HepG2 (cell line): ENCODE results near the gene ADIPOR2. TPM values are rescaled to one million over a fixed set of nuclear protein-coding genes. Genes with fewer than 3 reads are reported as not detected.

Experiments used
- FLYWCH1 ChIP-seq: sonication (generic); formaldehyde crosslinking; IDR thresholded peaks from 2 replicates; pipeline ENCODE4 v1.8.1; 2023; ENCODE audit warnings: mild to moderate bottlenecking, missing genetic modification reagents
- HNF4G ChIP-seq, 2 experiments: sonication (generic) in 1 of 2; formaldehyde crosslinking in 1 of 2; IDR thresholded peaks; 2 replicates each; pipeline versions ENCODE4 v1.4.0 to v1.6.1; 2011 to 2020; ENCODE audit warnings: borderline replicate concordance in 2 of 2, low read depth in 2 of 2, mild to moderate bottlenecking in 2 of 2, low read length in 1 of 2, missing genetic modification reagents in 1 of 2, moderate library complexity in 1 of 2
- KLF6 ChIP-seq: IDR thresholded peaks from 2 replicates; pipeline ENCODE4 v1.8.0; 2016; ENCODE audit warnings: missing biosample characterization, missing genetic modification reagents
- NPAS2 ChIP-seq: sonication (generic); formaldehyde crosslinking; IDR thresholded peaks from 2 replicates; pipeline ENCODE4 v1.8.0; 2022; ENCODE audit warnings: mild to moderate bottlenecking, missing genetic modification reagents, borderline replicate concordance
- NR2F6 ChIP-seq, 2 experiments: IDR thresholded peaks; 2 replicates each; pipeline ENCODE4 v1.6.1; 2016; ENCODE audit warnings: antibody characterized with exemption in 1 of 2, mild to moderate bottlenecking in 1 of 2
- PHF5A ChIP-seq: IDR thresholded peaks from one replicate; pipeline ENCODE4 v1.6.1; 2018; ENCODE audit warnings: low read depth, missing genetic modification reagents; ENCODE audit not compliant: unreplicated experiment
- SCMH1 ChIP-seq: sonication (generic); formaldehyde crosslinking; IDR thresholded peaks from 2 replicates; pipeline ENCODE4 v1.9.0; 2021; ENCODE audit warnings: missing genetic modification reagents, mild to moderate bottlenecking, borderline replicate concordance
- SRF ChIP-seq: IDR thresholded peaks from 2 replicates; pipeline ENCODE4 v1.6.1; 2011; ENCODE audit warnings: mild to moderate bottlenecking, low read depth, low read length, moderate library complexity
- TARDBP ChIP-seq: sonication (generic); formaldehyde crosslinking; IDR thresholded peaks from 2 replicates; pipeline ENCODE4 v1.8.0; 2022; ENCODE audit warnings: mild to moderate bottlenecking, missing genetic modification reagents
- ZBTB42 ChIP-seq: sonication (generic); formaldehyde crosslinking; IDR thresholded peaks from 2 replicates; pipeline ENCODE4 v1.5.0; 2020; ENCODE audit warnings: mild to moderate bottlenecking, missing genetic modification reagents
- ZFP36L1 ChIP-seq: sonication (generic); formaldehyde crosslinking; IDR thresholded peaks from 2 replicates; pipeline ENCODE4 v1.8.0; 2022; ENCODE audit warnings: mild to moderate bottlenecking, missing genetic modification reagents, moderate library complexity
- ZMYM2 ChIP-seq: sonication (generic); formaldehyde crosslinking; IDR thresholded peaks from 2 replicates; pipeline ENCODE4 v1.8.0; 2022; ENCODE audit warnings: mild to moderate bottlenecking, missing genetic modification reagents
- ZNF331 ChIP-seq: sonication (generic); formaldehyde crosslinking; IDR thresholded peaks from 2 replicates; pipeline ENCODE4 v1.4.0; 2020; ENCODE audit warnings: missing genetic modification reagents
- ZNF441 ChIP-seq: sonication (generic); formaldehyde crosslinking; IDR thresholded peaks from 2 replicates; pipeline ENCODE4 v1.7.0; 2021; ENCODE audit warnings: missing genetic modification reagents, borderline replicate concordance
- ZNF616 ChIP-seq: sonication (generic); formaldehyde crosslinking; IDR thresholded peaks from 2 replicates; pipeline ENCODE4 v1.5.0; 2020; ENCODE audit warnings: low read depth, mild to moderate bottlenecking, missing genetic modification reagents
- ZNF629 ChIP-seq: sonication (generic); formaldehyde crosslinking; conservative IDR thresholded peaks from 2 replicates; pipeline ENCODE4 v1.5.0; 2020; ENCODE audit warnings: missing genetic modification reagents
- ZNF674 ChIP-seq: sonication (generic); formaldehyde crosslinking; IDR thresholded peaks from 2 replicates; pipeline ENCODE4 v1.5.0; 2020; ENCODE audit warnings: low read depth, mild to moderate bottlenecking, missing genetic modification reagents
- ZNF7 ChIP-seq: IDR thresholded peaks from 2 replicates; pipeline ENCODE4 v1.6.1; 2016; ENCODE audit warnings: missing biosample characterization, missing genetic modification reagents
- ZNF703 ChIP-seq: sonication (generic); formaldehyde crosslinking; IDR thresholded peaks from 2 replicates; pipeline ENCODE4 v1.5.1; 2020; ENCODE audit warnings: missing genetic modification reagents, mild to moderate bottlenecking, moderate library complexity, borderline replicate concordance
- polyA plus RNA-seq, 8 experiments: library from polyadenylated mRNA; depleted of rRNA in 3 of 8; stranded (reverse) in 7 of 8; unstranded in 1 of 8; fragments of >200 nt; fragmentation: Illumina TruSeq in 4 of 8; extraction: Trizol in 4 of 8; gene quantifications; 2 replicates each; pipeline versions ENCODE4 v1.2.1 to v1.2.3, GENCODE V29; 2011 to 2016; ENCODE audit warnings: low read depth in 4 of 8, missing spikeins in 1 of 8, mixed read lengths in 1 of 8; ENCODE audit not compliant: insufficient read depth in 1 of 8
- total RNA-seq, 5 experiments: library from RNA; depleted of rRNA; stranded (reverse); fragments of >200 nt; fragmentation: Illumina TruSeq; extraction: Trizol; gene quantifications; 2 replicates each; pipeline ENCODE4 v1.2.3, GENCODE V29; 2016; ENCODE audit warnings: low read depth in 1 of 5
- TF ChIP-seq, protein P1 (sequence below): IDR thresholded peaks from 2 replicates; pipeline ENCODE4 v1.6.1; 2012; ENCODE audit warnings: inconsistent platforms
- TF ChIP-seq, protein P2 (sequence below): sonication (generic); formaldehyde crosslinking; IDR thresholded peaks from 2 replicates; pipeline ENCODE4 v1.4.0; 2020; ENCODE audit warnings: mild to moderate bottlenecking, missing genetic modification reagents
- TF ChIP-seq, protein P3 (sequence below): sonication (generic); formaldehyde crosslinking; IDR thresholded peaks from 2 replicates; pipeline ENCODE4 v1.9.0; 2022; ENCODE audit warnings: low read depth, missing genetic modification reagents
- TF ChIP-seq, protein P4 (sequence below), 2 experiments: sonication (generic) in 1 of 2; formaldehyde crosslinking in 1 of 2; IDR thresholded peaks; 2 replicates each; pipeline versions ENCODE4 v1.5.1 to v1.6.1; 2011 to 2020; ENCODE audit warnings: borderline replicate concordance in 1 of 2, low read depth in 1 of 2, low read length in 1 of 2, mild to moderate bottlenecking in 1 of 2, missing genetic modification reagents in 1 of 2, moderate library complexity in 1 of 2

ADIPOR2 gene
- total and polyA plus RNA-seq, 2 of the 13 experiments (the other 11 are each of a cell fraction or from before 2014, with no cell fraction given) = 35.2 to 52.2 TPM

DNA sequence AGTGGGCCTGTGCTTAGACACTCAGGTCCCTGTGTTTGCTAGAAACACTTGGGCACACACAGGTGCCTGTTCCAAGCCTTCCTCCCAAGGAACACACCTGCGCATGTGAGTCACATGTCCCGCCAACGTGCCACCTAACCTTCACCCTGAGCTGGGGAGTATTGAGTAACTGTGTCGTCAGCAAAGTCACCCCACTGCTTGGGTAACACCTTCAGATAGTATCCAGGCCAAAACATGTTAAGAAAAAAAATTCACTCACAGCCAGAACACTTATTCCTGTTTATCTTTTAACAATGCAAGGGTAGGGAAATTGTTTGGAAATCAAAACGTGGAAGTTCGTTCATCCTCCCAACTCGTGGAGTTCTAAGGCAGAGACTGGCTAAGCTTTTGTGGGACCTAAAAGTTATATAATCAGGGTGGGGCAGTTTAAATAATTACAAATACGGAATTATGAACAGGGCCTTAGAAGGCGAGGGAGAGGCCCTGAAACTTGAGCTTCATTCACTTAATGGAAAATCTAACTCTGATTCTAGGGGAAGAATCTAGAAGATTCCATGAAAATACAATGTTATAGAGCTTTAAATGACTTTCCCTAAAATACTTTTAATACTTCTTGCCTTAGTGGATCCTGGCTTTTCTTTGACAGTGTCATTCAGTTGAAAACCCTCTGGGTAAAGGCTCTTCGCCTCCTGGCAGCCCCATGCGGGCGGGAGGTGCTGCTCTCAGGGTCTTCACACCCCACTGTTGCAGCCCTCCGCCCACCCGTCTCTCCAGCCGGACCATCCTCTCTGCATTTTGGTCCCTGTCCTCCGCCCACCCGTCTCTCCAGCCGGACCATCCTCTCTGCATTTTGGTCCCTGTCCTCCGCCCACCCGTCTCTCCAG, 30.3 kb upstream of the ADIPOR2 start (continued):
- TF ChIP-seq NPAS2 (CRISPR knock-in tag) (peak; percentile 93; the same call in 1 of the 2 replicates), ZNF616 (CRISPR knock-in tag) (no peak), ZFP36L1 (CRISPR knock-in tag) (0 out of 2 replicates have a peak, but pooled peaks have one; percentile 38), KLF6 (CRISPR knock-in tag) (peak; percentile 83), SRF (no peak), ZNF629 (CRISPR knock-in tag) (no peak), NR2F6 (IDR thresholded peaks at IDR 0.05) (0 out of 2 replicates have a peak, but pooled peaks have one; percentile 20), NR2F6 (CRISPR knock-in tag; IDR thresholded peaks at IDR 0.05) (peak; percentile 61), SCMH1 (CRISPR knock-in tag) (no peak), ZBTB42 (no peak), FLYWCH1 (CRISPR knock-in tag) (no peak), ZNF703 (CRISPR knock-in tag) (no peak), TARDBP (CRISPR knock-in tag) (no peak), PHF5A (no peak), ZMYM2 (no peak), HNF4G (IDR thresholded peaks at IDR 0.05; ENCODE audit: borderline replicate concordance, low read depth, low read length) (no peak), HNF4G (CRISPR knock-in tag; IDR thresholded peaks at IDR 0.05; ENCODE audit: borderline replicate concordance, low read depth) (no peak), ZNF441 (CRISPR knock-in tag) (0 out of 2 replicates have a peak, but pooled peaks have one; percentile 36), ZNF674 (CRISPR knock-in tag) (no peak), ZNF331 (CRISPR knock-in tag) (peak; percentile 71; the same call in 1 of the 2 replicates), ZNF7 (CRISPR knock-in tag) (no peak)
- TF ChIP-seq, protein P1, sequence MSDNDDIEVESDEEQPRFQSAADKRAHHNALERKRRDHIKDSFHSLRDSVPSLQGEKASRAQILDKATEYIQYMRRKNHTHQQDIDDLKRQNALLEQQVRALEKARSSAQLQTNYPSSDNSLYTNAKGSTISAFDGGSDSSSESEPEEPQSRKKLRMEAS = peak; percentile 70
- TF ChIP-seq, protein P2, sequence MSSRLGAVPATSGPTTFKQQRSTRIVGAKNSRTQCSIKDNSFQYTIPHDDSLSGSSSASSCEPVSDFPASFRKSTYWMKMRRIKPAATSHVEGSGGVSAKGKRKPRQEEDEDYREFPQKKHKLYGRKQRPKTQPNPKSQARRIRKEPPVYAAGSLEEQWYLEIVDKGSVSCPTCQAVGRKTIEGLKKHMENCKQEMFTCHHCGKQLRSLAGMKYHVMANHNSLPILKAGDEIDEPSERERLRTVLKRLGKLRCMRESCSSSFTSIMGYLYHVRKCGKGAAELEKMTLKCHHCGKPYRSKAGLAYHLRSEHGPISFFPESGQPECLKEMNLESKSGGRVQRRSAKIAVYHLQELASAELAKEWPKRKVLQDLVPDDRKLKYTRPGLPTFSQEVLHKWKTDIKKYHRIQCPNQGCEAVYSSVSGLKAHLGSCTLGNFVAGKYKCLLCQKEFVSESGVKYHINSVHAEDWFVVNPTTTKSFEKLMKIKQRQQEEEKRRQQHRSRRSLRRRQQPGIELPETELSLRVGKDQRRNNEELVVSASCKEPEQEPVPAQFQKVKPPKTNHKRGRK (CRISPR knock-in tag) = no peak
- TF ChIP-seq, protein P3, sequence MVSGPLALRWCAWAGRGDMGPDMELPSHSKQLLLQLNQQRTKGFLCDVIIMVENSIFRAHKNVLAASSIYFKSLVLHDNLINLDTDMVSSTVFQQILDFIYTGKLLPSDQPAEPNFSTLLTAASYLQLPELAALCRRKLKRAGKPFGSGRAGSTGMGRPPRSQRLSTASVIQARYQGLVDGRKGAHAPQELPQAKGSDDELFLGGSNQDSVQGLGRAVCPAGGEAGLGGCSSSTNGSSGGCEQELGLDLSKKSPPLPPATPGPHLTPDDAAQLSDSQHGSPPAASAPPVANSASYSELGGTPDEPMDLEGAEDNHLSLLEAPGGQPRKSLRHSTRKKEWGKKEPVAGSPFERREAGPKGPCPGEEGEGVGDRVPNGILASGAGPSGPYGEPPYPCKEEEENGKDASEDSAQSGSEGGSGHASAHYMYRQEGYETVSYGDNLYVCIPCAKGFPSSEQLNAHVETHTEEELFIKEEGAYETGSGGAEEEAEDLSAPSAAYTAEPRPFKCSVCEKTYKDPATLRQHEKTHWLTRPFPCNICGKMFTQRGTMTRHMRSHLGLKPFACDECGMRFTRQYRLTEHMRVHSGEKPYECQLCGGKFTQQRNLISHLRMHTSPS (CRISPR knock-in tag) = no peak
- TF ChIP-seq, protein P4, sequence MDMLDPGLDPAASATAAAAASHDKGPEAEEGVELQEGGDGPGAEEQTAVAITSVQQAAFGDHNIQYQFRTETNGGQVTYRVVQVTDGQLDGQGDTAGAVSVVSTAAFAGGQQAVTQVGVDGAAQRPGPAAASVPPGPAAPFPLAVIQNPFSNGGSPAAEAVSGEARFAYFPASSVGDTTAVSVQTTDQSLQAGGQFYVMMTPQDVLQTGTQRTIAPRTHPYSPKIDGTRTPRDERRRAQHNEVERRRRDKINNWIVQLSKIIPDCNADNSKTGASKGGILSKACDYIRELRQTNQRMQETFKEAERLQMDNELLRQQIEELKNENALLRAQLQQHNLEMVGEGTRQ (IDR thresholded peaks at IDR 0.05; ENCODE audit: low read depth, low read length) = peak; percentile 31; the same call in 1 of the 2 replicates
- TF ChIP-seq, protein P4 (CRISPR knock-in tag; IDR thresholded peaks at IDR 0.05; ENCODE audit: borderline replicate concordance) = no peak; the same call in 1 of the 2 replicates
